Inflammatory macrophage (primary cell): Measurements from ENCODE around the gene P2RX7.
A peak's percentile ranks its signal among the peaks of the same experiment; 100 is the strongest.
"Not testable (repeated sequence)": the region's sequence is repeated elsewhere in the genome, so short reads cannot be mapped to it uniquely, and the experiment has no call there.

Source experiments
- DNase-seq, 2 donors: peaks; one replicate each; pipeline ENCODE4 v3.0.0-alpha.2; 2020 to 2022

Gene P2RX7

GRCh38 chr12:121172145-121172544 lies 39.5 kb downstream of the P2RX7 start:
- no peak for DNase-seq

- DNase-seq: peak; percentile 79 to 82
Observed at GRCh38 chr12:121175383-121176119, 42.9 kb downstream of the P2RX7 start.

GRCh38 chr12:121176826-121177529 lies 44.3 kb downstream of the P2RX7 start:
- DNase-seq: peak; percentile 48 to 62

- no peak for DNase-seq
Observed at GRCh38 chr12:121181181-121181580, 48.5 kb downstream of the P2RX7 start.

- DNase-seq: no peak
Observed at GRCh38 chr12:121182222-121182893, 49.7 kb downstream of the P2RX7 start.

GRCh38 chr12:121184425-121184824 lies 51.7 kb downstream of the P2RX7 start:
- no peak for DNase-seq

- peak; percentile 68 to 70 for DNase-seq
Observed at GRCh38 chr12:121184984-121185889, 52.6 kb downstream of the P2RX7 start.

- DNase-seq: no peak
Observed at GRCh38 chr12:121186826-121187225, 54.1 kb downstream of the P2RX7 start.

GRCh38 chr12:121187501-121187900 lies 54.8 kb downstream of the P2RX7 start:
- DNase-seq: no peak

GRCh38 chr12:121188227-121188626 lies 55.6 kb downstream of the P2RX7 start:
- no peak for DNase-seq

GRCh38 chr12:121189131-121189530 lies 56.5 kb downstream of the P2RX7 start:
- DNase-seq: no peak

- DNase-seq: no peak
Observed at GRCh38 chr12:121189619-121190155, 57.0 kb downstream of the P2RX7 start.

- peak; percentile 95 to 96 for DNase-seq
Observed at GRCh38 chr12:121190523-121191031, 57.9 kb downstream of the P2RX7 start.

- no peak for DNase-seq
Observed at GRCh38 chr12:121191151-121191550, 58.5 kb downstream of the P2RX7 start.

GRCh38 chr12:121196902-121197301 lies 64.2 kb downstream of the P2RX7 start:
- peak; percentile 89 to 94 for DNase-seq

GRCh38 chr12:121198949-121199348 lies 66.3 kb downstream of the P2RX7 start:
- no peak for DNase-seq

- DNase-seq: not testable (repeated sequence)
Observed at GRCh38 chr12:121201140-121201539, 68.5 kb downstream of the P2RX7 start.

- no peak for DNase-seq
Observed at GRCh38 chr12:121202407-121203355, 70.0 kb downstream of the P2RX7 start.

GRCh38 chr12:121203482-121203881 lies 70.8 kb downstream of the P2RX7 start:
- DNase-seq: no peak

GRCh38 chr12:121205491-121205890 lies 72.8 kb downstream of the P2RX7 start:
- no peak for DNase-seq

GRCh38 chr12:121208571-121208970 lies 75.9 kb downstream of the P2RX7 start:
- DNase-seq: not testable (repeated sequence)
